Brain microvascular endothelial cell (primary cell): ENCODE results near the gene ZYX.

Source experiments
- DNase-seq: peaks from one replicate; pipeline ENCODE4 v3.0.0-alpha.2; 2020
- H3K27ac ChIP-seq: fragments of 250-450 bp; sonication (Bioruptor Pico); 2 replicates; pipeline ENCODE4 v1.5.1; 2020; ENCODE audit warnings: mild to moderate bottlenecking, moderate library complexity
- H3K27me3 ChIP-seq: fragments of 250-450 bp; sonication (Bioruptor Pico); replicated peaks from 2 replicates; pipeline ENCODE4 v1.5.1; 2020; ENCODE audit warnings: mild to moderate bottlenecking
- H3K36me3 ChIP-seq: fragments of 250-450 bp; sonication (Bioruptor Pico); replicated peaks from 2 replicates; pipeline ENCODE4 v1.5.1; 2020; ENCODE audit warnings: mild to moderate bottlenecking
- H3K4me3 ChIP-seq: 2 replicates; pipeline ENCODE4 v1.5.1; 2011; ENCODE audit warnings: low read depth, mild to moderate bottlenecking, control low read depth, low read length, moderate library complexity
- CTCF ChIP-seq: IDR thresholded peaks from 2 replicates; pipeline ENCODE4 v1.5.1; 2011; ENCODE audit warnings: low read depth, mild to moderate bottlenecking, moderate library complexity, low read length, control low read depth, inconsistent platforms; ENCODE audit errors: missing control alignments
- in situ Hi-C: cut with HindIII; loops from 2 replicates; pipeline ENCODE4 v1.10.0; 2017; ENCODE audit warnings: low sequenced_read_pairs, low pct_ligation_motif_present

ZYX gene

DNA sequence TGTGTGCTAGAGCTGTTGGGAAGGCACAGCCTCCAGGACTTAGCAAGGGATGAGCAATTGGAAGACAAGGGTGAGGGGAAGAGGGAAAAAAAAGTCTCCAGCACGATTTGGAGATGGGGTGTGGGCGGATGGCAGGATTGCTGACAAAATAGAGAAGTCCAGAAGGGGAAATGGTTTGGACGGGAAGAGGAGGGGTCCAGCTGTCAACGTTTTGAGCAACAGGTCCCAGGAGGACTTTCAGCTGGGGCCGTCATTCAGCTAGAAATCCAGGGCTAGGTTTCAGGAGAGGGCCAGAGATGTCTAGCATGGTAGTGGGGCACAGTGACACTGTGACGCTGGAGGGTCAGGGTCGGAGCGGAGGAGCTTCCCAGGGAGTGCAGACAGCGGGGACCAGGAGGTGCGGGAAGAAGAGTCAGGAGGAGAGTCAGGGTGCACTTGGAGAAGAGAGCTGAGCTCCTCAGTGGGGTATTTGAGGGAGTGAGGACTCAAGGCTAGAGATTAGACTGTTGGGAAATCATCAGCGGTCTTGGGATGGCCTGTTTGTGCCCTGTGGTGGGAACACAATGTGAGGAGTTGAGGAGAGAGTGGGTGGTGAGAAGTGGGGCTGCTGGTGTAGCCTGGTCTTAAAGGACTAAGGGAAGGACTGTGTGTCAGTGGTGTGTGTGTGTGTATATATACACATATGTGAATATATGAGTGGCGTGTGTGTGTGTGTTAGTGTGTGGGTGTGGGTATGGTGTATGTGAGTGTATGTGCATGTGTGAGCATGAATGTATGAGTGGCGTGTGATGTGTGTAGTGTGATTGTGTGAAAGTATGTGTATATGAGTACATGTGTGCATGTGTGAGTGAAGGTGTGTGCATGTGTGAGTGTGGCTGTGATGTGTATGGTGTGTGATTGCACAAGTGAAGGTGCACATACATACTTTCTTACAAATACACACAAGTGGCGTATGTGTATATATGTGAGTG, 3.8 kb downstream of the ZYX start:
- Histone ChIP-seq H3K4me3 (peak overlapping the region; percentile 93), H3K27me3 (no peaks in the 10 kb centered on the region), H3K27ac (peak overlapping the region; percentile 14), H3K36me3 (peaks cover 80% of the 10 kb centered on the region)
- TF ChIP-seq CTCF = no peak
- in situ Hi-C loops = no loop called here
- no peak for DNase-seq

DNA sequence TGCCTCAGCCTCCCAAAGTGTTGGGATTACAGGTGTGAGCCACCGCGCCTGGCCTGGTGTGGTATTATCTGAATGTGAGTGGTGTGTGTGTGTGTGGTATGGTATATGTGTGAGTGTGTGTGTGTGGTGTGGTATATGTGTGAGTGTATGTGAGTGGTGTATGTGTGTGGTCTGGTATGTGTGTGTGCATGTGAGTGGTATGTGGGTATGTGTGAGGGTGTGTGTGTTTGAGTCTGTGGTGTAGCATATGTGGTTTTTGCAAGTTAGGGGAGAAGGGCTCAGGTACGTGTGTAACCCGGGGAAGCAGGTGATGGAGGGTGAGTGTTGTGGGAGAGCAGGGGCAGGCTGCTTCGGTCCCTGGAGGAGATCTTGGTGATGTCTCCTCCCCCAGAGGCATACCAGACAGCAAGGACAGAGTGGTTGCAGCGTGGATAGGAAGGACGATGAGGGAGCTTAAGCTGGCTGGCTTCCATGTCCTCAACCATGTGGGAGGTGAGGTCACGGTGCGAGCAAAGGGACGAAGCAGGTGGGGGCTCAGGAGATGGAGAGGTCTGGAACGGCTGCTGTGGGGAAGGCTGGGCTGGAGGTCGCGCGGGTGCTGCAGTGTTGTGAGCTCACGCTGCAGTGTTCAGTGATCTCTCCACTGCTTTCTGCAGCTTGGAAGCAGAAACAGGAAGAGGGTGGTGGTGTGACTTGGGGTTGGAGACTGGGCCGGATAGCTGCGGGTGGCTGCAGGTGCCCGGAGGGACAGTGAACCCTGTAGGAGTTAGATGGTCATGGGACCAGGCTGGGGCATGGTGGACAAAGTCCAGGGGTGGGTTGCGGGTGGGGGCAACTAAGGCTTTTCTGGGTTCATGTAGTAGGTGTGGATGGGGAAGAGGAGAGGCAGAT, 5.0 kb downstream of the ZYX start:
- H3K27ac ChIP-seq = peak overlapping the region; percentile 41
- peak; percentile 43 for DNase-seq
- TF ChIP-seq CTCF = no peak
- no peaks in the 10 kb centered on the region for H3K27me3 ChIP-seq
- in situ Hi-C loops = no loop called here
- peaks cover 92% of the 10 kb centered on the region for H3K36me3 ChIP-seq
- H3K4me3 ChIP-seq = peak overlapping the region; percentile 36

DNA sequence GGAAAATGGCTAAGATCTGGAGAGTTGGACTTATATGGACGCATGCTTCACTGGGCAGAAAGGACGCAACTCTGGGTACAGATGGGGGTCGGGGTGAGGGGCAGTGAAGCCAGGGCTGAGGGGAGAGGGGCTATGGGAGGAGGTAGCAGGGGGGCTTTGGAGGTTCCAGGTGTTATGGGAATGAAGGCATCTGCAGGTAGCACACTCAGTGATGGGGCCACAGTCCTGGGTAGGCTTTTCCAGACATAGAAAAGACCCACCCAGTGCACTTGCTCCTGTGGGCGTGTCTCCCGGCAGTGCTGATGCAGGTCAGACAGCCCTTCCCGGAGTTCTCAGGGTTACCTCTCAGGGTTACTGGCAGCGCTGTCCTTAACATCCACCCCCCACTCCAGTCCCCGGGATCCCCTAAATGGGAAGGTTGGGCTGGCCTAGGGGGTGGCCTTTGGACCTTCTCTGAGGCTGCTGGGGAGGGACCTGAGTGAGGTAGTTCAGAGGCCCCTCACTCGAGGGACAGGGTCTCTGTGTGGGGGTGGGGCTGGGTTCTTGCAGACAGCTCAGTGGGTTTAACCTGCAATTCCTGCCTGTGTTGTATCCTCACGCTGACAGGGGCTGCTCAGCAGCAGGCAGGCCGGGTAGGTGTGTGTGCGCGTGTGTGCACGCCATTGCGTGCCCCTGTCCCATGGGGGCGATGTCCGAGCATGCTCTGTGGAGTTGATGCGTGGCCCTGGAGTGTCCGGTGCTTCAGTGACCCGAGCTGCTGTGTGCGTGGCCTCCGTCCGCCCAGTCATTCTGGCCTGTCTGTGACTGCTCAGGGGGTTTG, 6.2 kb downstream of the ZYX start:
- Histone ChIP-seq H3K27ac (no peak overlapping the region), H3K27me3 (no peaks in the 10 kb centered on the region), H3K4me3 (no peak overlapping the region), H3K36me3 (peaks cover 97% of the 10 kb centered on the region)
- peak; percentile 40 for TF ChIP-seq CTCF
- in situ Hi-C loops = no loop called here
- DNase-seq = no peak

DNA sequence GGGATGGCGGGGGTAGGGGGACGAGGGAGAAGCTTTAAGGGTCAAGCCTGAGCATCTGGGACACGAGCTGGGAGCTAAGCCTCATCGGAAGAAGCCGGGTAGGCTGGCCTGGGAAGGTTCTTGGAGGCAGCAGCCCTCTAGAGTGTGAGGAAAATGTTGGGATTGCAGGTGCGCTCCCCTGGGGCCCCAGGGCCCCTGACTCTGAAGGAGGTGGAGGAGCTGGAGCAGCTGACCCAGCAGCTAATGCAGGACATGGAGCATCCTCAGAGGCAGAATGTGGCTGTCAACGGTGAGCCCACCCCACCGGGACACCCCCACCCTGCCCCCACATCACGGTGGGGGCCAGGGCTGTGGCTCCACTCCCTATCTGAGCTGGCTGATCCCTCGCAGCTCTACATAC, 6.9 kb downstream of the ZYX start:
- in situ Hi-C loops = no loop called here
- no peak overlapping the region for H3K27ac ChIP-seq
- no peak for TF ChIP-seq CTCF
- H3K4me3 ChIP-seq = no peak overlapping the region
- H3K36me3 ChIP-seq = peaks cover 97% of the 10 kb centered on the region
- no peak for DNase-seq
- no peaks in the 10 kb centered on the region for H3K27me3 ChIP-seq

- Histone ChIP-seq H3K27me3 (no peaks in the 10 kb centered on the region), H3K27ac (no peak overlapping the region), H3K4me3 (no peak overlapping the region), H3K36me3 (peaks cover 93% of the 10 kb centered on the region)
- in situ Hi-C loops = no loop called here
- DNase-seq = no peak
- TF ChIP-seq CTCF = no peak
Observed at GRCh38 chr7:143388491-143389101, 7.5 kb downstream of the ZYX start.
